GM23338 (cell line): Measurements from ENCODE around the gene GCFC2.

ENCODE experiments used
- CREB1 ChIP-seq: fragments of 250-450 bp; sonication (Bioruptor Pico); IDR thresholded peaks from 2 replicates; pipeline ENCODE4 v1.5.0; 2020; ENCODE audit warnings: low read depth, mild to moderate bottlenecking, moderate library complexity
- CTCF ChIP-seq, 2 experiments: fragments of 200-600 bp in 1 of 2; sonication (generic) in 1 of 2; conservative IDR thresholded peaks; 2 replicates each; pipeline versions ENCODE4 v1.5.1 to v1.6.1; 2016 to 2017; ENCODE audit warnings: antibody characterized with exemption in 2 of 2, low read depth in 2 of 2, mild to moderate bottlenecking in 2 of 2, moderate library complexity in 1 of 2
- ETS1 ChIP-seq: IDR thresholded peaks from 2 replicates; pipeline ENCODE4 v1.6.1; 2016; ENCODE audit warnings: antibody characterized with exemption
- EZH2 ChIP-seq: fragments of 200-600 bp; sonication (generic); IDR thresholded peaks from one replicate; pipeline ENCODE4 v1.8.0; 2017; ENCODE audit warnings: antibody characterized with exemption, mild to moderate bottlenecking, low read depth; ENCODE audit not compliant: unreplicated experiment
- JUNB ChIP-seq: IDR thresholded peaks from one replicate; pipeline ENCODE4 v1.6.1; 2016; ENCODE audit warnings: antibody characterized with exemption; ENCODE audit not compliant: unreplicated experiment
- POLR2AphosphoS5 ChIP-seq: IDR thresholded peaks from 2 replicates; pipeline ENCODE4 v1.6.1; 2016; ENCODE audit warnings: antibody characterized with exemption, low read depth

- TF ChIP-seq JUNB (no peak), CREB1 (CRISPR knock-in tag) (no peak), ETS1 (no peak), CTCF (conservative IDR thresholded peaks at IDR 0.05; ENCODE audit: low read depth in 2 of 2) (no peak), POLR2AphosphoS5 (no peak), EZH2 (no peak)
Observed at GRCh38 chr2:75688196-75688595, 22.5 kb downstream of the GCFC2 start.
